Kidney tubule cell (primary cell): Measurements from ENCODE around the gene C19orf47.

Experiments used
- DNase-seq: peaks from one replicate; pipeline ENCODE4 v3.0.0-alpha.2; 2018; ENCODE audit warnings: low spot score

Gene C19orf47

GRCh38 chr19:40282209-40282580, 66.0 kb downstream of the C19orf47 start:
- no peak for DNase-seq

GRCh38 chr19:40281381-40282208, 66.6 kb downstream of the C19orf47 start:
- peak; percentile 25 for DNase-seq

GRCh38 chr19:40280608-40281221, 67.5 kb downstream of the C19orf47 start:
- peak; percentile 45 for DNase-seq

DNA sequence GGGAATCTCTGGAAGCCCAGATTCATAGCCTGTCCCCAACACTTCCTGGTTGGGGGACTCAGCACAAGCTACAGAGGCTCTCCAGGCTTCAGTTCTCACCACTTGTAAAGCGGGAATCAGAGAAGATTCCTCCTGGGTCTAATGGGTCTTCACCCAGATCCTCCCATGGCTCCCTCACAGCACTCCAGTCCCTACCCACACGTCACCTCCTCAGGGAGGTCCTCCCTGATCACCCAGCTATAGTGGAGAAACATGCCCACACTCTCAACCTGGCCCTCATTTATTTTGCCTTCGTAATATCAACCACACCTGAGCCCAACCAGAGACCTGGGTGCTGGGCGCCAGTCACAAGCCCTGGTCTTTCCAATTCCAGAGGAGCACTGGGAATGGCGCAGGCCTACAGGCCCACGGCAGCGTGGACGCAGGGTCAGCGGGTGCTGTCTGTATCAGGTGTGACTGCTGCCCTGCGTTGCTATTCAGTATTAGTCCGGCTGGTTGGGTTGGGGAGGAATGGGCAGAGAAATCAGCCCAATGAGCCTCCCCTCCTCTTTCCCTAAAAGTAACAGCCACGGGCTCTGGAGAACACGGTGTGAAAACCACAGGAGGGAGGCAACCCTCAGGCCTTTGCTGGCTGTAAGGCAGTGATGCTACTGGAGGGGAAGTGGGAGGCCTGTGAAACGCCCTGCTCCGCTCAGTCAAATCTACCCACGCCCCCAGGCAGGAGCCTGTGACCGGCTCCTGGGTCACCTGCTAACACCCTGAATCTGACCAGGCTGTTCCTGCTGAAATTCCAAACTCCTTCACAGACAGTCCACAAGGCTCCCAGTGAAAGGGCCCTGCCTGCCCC, 68.2 kb downstream of the C19orf47 start:
- peak; percentile 29 for DNase-seq

DNA sequence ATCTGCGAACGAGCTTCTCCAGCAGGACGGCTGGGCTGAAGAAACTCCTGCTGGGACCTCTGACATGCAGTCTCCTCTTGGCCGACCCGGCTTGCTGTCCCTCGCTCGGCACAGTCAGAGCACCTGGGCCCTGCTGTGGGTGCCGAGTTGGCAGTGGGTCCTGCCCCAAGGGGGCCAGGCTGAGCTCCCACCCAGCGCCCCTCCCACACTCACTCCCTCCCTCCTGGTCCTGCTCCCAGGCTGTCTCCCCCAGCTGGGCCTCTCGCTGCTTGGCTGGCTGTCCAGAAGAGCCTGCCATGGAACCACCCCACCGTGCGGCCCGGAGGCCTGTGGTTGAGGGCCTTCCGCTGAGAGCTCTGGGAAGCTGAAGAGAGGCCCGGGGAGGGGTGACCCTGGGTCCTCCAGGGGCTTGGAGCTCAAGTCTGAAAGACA, 69.1 kb downstream of the C19orf47 start:
- peak; percentile 30 for DNase-seq

- DNase-seq = no peak
Observed at GRCh38 chr19:40278361-40279035, 69.7 kb downstream of the C19orf47 start.

GRCh38 chr19:40277356-40278059, 70.7 kb downstream of the C19orf47 start:
- DNase-seq = no peak

DNA sequence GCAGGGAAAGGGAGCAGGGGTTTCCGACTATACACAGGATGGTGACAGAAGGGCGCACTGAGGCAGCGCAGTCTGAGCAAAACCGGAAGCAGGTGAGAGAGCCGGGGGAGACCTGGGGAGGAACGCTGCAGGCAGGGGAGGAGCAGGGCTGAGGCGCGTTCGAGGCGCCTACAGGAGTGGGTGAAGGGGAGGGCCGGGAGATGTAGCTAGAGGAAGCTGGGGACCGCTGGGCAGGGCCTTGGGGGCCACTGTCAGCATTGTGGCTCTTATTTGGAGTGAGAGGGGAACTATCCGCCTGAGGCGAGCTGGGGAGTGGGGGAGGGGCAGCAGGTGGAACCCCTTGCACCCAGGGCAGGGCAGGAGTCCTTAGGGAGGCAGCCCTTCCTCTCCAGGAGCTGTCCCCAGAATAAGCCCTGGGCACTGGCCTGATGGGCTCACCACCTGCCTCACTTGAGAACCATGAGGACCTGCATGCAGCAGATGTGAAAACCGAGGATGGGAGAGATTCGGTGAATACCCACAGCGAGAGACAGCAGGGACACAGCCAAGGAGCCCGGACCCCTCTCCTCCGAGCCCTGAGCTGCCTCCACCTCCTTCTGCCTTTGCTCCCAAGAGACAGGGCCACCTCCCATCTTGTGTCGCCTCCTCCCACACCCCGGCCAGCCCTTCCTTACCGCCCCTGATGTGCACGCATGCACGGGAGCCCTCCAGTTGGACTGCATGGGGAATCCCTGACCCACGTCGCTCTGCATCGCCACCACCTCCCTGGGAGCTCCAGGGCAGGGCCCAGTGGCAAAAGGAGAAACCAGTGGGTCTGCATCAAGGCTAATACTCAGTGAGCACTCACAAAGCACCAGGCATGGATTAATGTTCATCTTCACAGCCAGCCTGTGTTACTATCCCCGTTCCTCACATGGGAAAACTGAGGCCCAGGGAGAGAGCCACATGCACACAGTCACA, 73.3 kb downstream of the C19orf47 start:
- DNase-seq = no peak

- DNase-seq = no peak
Observed at GRCh38 chr19:40273469-40274360, 74.5 kb downstream of the C19orf47 start.

DNA sequence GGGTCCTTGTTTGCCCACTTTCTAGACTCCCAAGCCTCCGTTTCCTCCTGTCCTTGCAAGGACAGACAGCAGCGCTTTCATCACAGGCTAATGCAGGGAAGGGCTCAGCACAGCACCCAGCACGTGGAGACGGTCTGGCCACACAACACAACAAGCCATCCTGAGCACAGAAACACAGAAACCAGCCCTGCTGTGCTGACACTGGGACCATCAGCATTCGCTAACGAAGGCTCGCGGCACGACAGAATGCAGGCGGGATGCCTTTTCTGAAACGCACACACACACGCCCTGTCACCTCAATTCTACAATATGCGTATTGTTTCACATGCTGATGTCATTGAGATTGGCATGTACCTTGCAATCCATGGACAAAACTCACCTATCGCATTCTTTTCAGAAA, 75.9 kb downstream of the C19orf47 start:
- DNase-seq = no peak

DNA sequence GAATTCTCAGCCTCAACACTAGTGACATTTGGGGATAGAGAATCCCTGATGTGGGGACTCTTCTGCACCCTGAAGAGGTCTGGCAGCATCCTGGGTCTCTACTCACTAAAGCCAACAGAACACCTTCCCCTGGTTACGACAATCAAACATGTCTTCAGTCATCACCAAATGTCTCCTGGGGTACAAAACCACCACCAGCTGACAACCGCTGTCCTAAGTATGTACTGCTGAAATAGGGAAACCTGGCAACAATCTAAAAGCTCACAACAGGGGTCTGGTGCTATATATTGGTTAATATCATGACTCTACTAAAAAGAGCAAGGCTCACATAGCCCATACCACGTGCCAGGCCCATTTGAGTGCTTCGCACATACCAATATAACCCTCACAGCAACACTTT, 76.5 kb downstream of the C19orf47 start:
- DNase-seq = no peak

- no peak for DNase-seq
Observed at GRCh38 chr19:40270362-40271089, 77.7 kb downstream of the C19orf47 start.
